OCI-LY3 (cell line): ENCODE measurements around the gene CFAP77.

Source experiments
- H2AFZ ChIP-seq: fragments of 200-600, 300-600 bp; shearing (Covaris generic); 2 replicates; pipeline ENCODE4 v1.6.0; 2014; ENCODE audit warnings: antibody characterized with exemption, low read depth, low read length
- H3K27ac ChIP-seq: fragments of 200-600, 300-600 bp; sonication (generic); 2 replicates; pipeline ENCODE4 v1.5.1; 2014; ENCODE audit warnings: mild to moderate bottlenecking, low read length, moderate library complexity, mixed read lengths
- H3K27me3 ChIP-seq: fragments of 200-600, 300-600 bp; sonication (generic); 2 replicates; pipeline ENCODE4 v1.6.1; 2014; ENCODE audit warnings: low read depth, low read length, mixed read lengths
- H3K36me3 ChIP-seq: fragments of 200-600, 300-600 bp; sonication (generic); replicated peaks from 2 replicates; pipeline ENCODE3; 2014; ENCODE audit warnings: low read depth, low read length, mixed read lengths
- H3K4me1 ChIP-seq: fragments of 300-600, 200-600 bp; sonication (generic); 2 replicates; pipeline ENCODE4 v1.6.1; 2014; ENCODE audit warnings: low read length, mixed read lengths
- H3K4me2 ChIP-seq: fragments of 200-600, 300-600 bp; sonication (generic); 2 replicates; pipeline ENCODE4 v1.6.1; 2014; ENCODE audit warnings: low read length, mixed read lengths
- H3K4me3 ChIP-seq: fragments of 300-600, 200-600 bp; sonication (generic); 2 replicates; pipeline ENCODE4 v1.5.1; 2014; ENCODE audit warnings: antibody characterized with exemption, mild to moderate bottlenecking, low read length, moderate library complexity
- H3K79me2 ChIP-seq: fragments of 300-600, 200-600 bp; shearing (Covaris generic); 2 replicates; pipeline ENCODE4 v1.6.1; 2014; ENCODE audit warnings: mild to moderate bottlenecking, low read length, mixed read lengths
- H3K9ac ChIP-seq: fragments of 300-600, 200-600 bp; shearing (Covaris generic); 2 replicates; pipeline ENCODE4 v1.6.0; 2014; ENCODE audit warnings: mild to moderate bottlenecking, low read length, moderate library complexity
- H3K9me3 ChIP-seq: fragments of 200-600, 300-600 bp; shearing (Covaris generic); 2 replicates; pipeline ENCODE4 v1.6.1; 2014; ENCODE audit warnings: low read length, mixed read lengths; ENCODE audit not compliant: insufficient read depth
- H4K20me1 ChIP-seq: fragments of 200-600, 300-600 bp; sonication (generic); 2 replicates; pipeline ENCODE4 v1.6.1; 2016; ENCODE audit warnings: low read length, mixed read lengths; ENCODE audit not compliant: insufficient read depth
- CTCF ChIP-seq: fragments of 200-600, 300-600 bp; sonication (generic); IDR thresholded peaks from 2 replicates; pipeline ENCODE4 v1.5.1; 2014; ENCODE audit warnings: antibody characterized with exemption, low read length, low read depth
- EZH2phosphoT487 ChIP-seq: fragments of 200-600 bp; shearing (Covaris generic); IDR thresholded peaks from 2 replicates; pipeline ENCODE4 v1.6.1; 2018; ENCODE audit warnings: antibody characterized with exemption, mixed run types, low read depth

The CFAP77 gene

GRCh38 chr9:132461971-132462370 is 52.0 kb downstream of the CFAP77 start:
- no peaks in the 10 kb centered on the region for H3K9me3 ChIP-seq
- H3K36me3 ChIP-seq = no peaks in the 10 kb centered on the region
- no peak overlapping the region for H3K27ac ChIP-seq
- H4K20me1 ChIP-seq = no peaks in the 10 kb centered on the region
- H2AFZ ChIP-seq = no peak overlapping the region
- H3K4me3 ChIP-seq = no peak overlapping the region
- no peaks in the 10 kb centered on the region for H3K79me2 ChIP-seq
- no peak overlapping the region for H3K9ac ChIP-seq
- no peaks in the 10 kb centered on the region for H3K4me1 ChIP-seq
- H3K27me3 ChIP-seq = peaks cover 9% of the 10 kb centered on the region; the same call in 1 of the 2 replicates
- no peak for TF ChIP-seq CTCF
- TF ChIP-seq EZH2phosphoT487 = no peak
- no peak overlapping the region for H3K4me2 ChIP-seq

- no peaks in the 10 kb centered on the region for H3K4me1 ChIP-seq
- H4K20me1 ChIP-seq = no peaks in the 10 kb centered on the region
- no peak overlapping the region for H3K4me3 ChIP-seq
- no peaks in the 10 kb centered on the region for H3K9me3 ChIP-seq
- no peak overlapping the region for H2AFZ ChIP-seq
- H3K27me3 ChIP-seq = peaks cover 13% of the 10 kb centered on the region; the same call in 1 of the 2 replicates
- no peak overlapping the region for H3K4me2 ChIP-seq
- no peaks in the 10 kb centered on the region for H3K79me2 ChIP-seq
- H3K27ac ChIP-seq = no peak overlapping the region
- H3K9ac ChIP-seq = no peak overlapping the region
- no peaks in the 10 kb centered on the region for H3K36me3 ChIP-seq
- no peak for TF ChIP-seq CTCF
These were observed 54.5 kb downstream of the CFAP77 start for GRCh38 chr9:132464547-132464946.

- Histone ChIP-seq H3K4me3 (no peak overlapping the region), H4K20me1 (no peaks in the 10 kb centered on the region), H3K9ac (no peak overlapping the region), H2AFZ (no peak overlapping the region), H3K4me1 (no peaks in the 10 kb centered on the region), H3K9me3 (no peaks in the 10 kb centered on the region), H3K27ac (no peak overlapping the region), H3K27me3 (peaks cover 13% of the 10 kb centered on the region; the same call in 1 of the 2 replicates), H3K36me3 (no peaks in the 10 kb centered on the region), H3K4me2 (no peak overlapping the region), H3K79me2 (no peaks in the 10 kb centered on the region)
- TF ChIP-seq EZH2phosphoT487 (no peak), CTCF (no peak)
These were observed 55.2 kb downstream of the CFAP77 start for GRCh38 chr9:132465131-132465635.

- H3K36me3 ChIP-seq = no peaks in the 10 kb centered on the region
- H3K4me1 ChIP-seq = no peaks in the 10 kb centered on the region
- H3K9me3 ChIP-seq = no peaks in the 10 kb centered on the region
- H3K27ac ChIP-seq = no peak overlapping the region
- H4K20me1 ChIP-seq = no peaks in the 10 kb centered on the region
- no peak for TF ChIP-seq CTCF
- no peak for TF ChIP-seq EZH2phosphoT487
- no peaks in the 10 kb centered on the region for H3K79me2 ChIP-seq
- no peak overlapping the region for H3K4me2 ChIP-seq
- H3K4me3 ChIP-seq = no peak overlapping the region
- no peak overlapping the region for H2AFZ ChIP-seq
- 0 out of 2 replicates have a peak, but pooled peaks cover 4% of the 10 kb centered on the region for H3K27me3 ChIP-seq
- H3K9ac ChIP-seq = no peak overlapping the region
These were observed 62.2 kb downstream of the CFAP77 start for GRCh38 chr9:132472199-132472598.
